ENCODE data around the gene ZNF474.

Gene ZNF474

GRCh38 chr5:122187426-122187825 lies 58.1 kb downstream of the ZNF474 start:
- in situ Hi-C loops (cut with MboI; ENCODE audit: low sequenced_read_pairs, unreplicated experiment): no loop called here
- no peak for DNase-seq (ENCODE audit: low spot score)
- no peak for TF ChIP-seq CTCF (IDR thresholded peaks at IDR 0.05; ENCODE audit: borderline replicate concordance, control extremely low read depth, extremely low read depth, insufficient read depth, missing control alignments)

- DNase-seq (ENCODE audit: low spot score): no peak
- in situ Hi-C loops (cut with MboI; ENCODE audit: low sequenced_read_pairs, unreplicated experiment): loop anchor here (10.0 kb wide), 2 partner anchors 225 to 305 kb away; no protein-coding TSS in a partner anchor
- no peak for TF ChIP-seq CTCF (IDR thresholded peaks at IDR 0.05; ENCODE audit: borderline replicate concordance, control extremely low read depth, extremely low read depth, insufficient read depth, missing control alignments)
These were observed 60.8 kb downstream of the ZNF474 start for GRCh38 chr5:122190156-122190555.

- in situ Hi-C loops (cut with MboI; ENCODE audit: low sequenced_read_pairs, unreplicated experiment): loop anchor here (10.0 kb wide), 2 partner anchors 222 to 302 kb away; no protein-coding TSS in a partner anchor
- peak; percentile 66 for TF ChIP-seq CTCF (IDR thresholded peaks at IDR 0.05; ENCODE audit: borderline replicate concordance, control extremely low read depth, extremely low read depth, insufficient read depth, missing control alignments)
- DNase-seq (ENCODE audit: low spot score): peak; percentile 29
These were observed 63.5 kb downstream of the ZNF474 start for GRCh38 chr5:122192497-122193496.

GRCh38 chr5:122195802-122196394 lies 66.6 kb downstream of the ZNF474 start:
- in situ Hi-C loops (cut with MboI; ENCODE audit: low sequenced_read_pairs, unreplicated experiment): loop anchor here (10.0 kb wide), 2 partner anchors 219 to 299 kb away; no protein-coding TSS in a partner anchor
- TF ChIP-seq CTCF (IDR thresholded peaks at IDR 0.05; ENCODE audit: borderline replicate concordance, control extremely low read depth, extremely low read depth, insufficient read depth, missing control alignments): no peak
- DNase-seq (ENCODE audit: low spot score): no peak

GRCh38 chr5:122199146-122199545 lies 69.8 kb downstream of the ZNF474 start:
- no peak for DNase-seq (ENCODE audit: low spot score)
- in situ Hi-C loops (cut with MboI; ENCODE audit: low sequenced_read_pairs, unreplicated experiment): loop anchor here (10.0 kb wide), 2 partner anchors 216 to 296 kb away; no protein-coding TSS in a partner anchor
- no peak for TF ChIP-seq CTCF (IDR thresholded peaks at IDR 0.05; ENCODE audit: borderline replicate concordance, control extremely low read depth, extremely low read depth, insufficient read depth, missing control alignments)

- TF ChIP-seq CTCF (IDR thresholded peaks at IDR 0.05; ENCODE audit: borderline replicate concordance, control extremely low read depth, extremely low read depth, insufficient read depth, missing control alignments): no peak
- DNase-seq (ENCODE audit: low spot score): no peak
- in situ Hi-C loops (cut with MboI; ENCODE audit: low sequenced_read_pairs, unreplicated experiment): no loop called here
These were observed 71.1 kb downstream of the ZNF474 start for GRCh38 chr5:122200450-122200849.

Measured in GM13976 (cell line).